ENCODE results near the gene TMEM174.

The TMEM174 gene, protein sequence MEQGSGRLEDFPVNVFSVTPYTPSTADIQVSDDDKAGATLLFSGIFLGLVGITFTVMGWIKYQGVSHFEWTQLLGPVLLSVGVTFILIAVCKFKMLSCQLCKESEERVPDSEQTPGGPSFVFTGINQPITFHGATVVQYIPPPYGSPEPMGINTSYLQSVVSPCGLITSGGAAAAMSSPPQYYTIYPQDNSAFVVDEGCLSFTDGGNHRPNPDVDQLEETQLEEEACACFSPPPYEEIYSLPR

DNA sequence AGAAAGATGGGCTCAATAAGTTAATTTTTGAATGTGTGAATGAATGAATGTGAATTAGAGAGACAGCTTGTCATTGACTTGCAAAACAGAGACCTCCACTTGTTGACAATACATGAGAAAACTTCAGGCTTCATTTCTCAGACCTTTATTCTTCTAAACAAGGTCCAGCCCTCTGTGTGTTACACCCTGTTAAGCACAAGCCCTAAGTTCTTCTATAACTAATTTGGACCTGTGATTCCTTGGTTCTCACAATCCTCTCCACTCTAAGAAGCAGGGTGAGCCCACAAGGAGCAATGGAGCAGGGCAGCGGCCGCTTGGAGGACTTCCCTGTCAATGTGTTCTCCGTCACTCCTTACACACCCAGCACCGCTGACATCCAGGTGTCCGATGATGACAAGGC is at the start of gene TMEM174:
Gene TMEM174, plus strand, starts transcription at position 243 of the 400 bp plus-strand sequence. Its CDS starts 51 bp downstream, at position 294.
- no peak for DNase-seq (ENCODE audit: extremely low read depth, low read depth)
- TF ChIP-seq CTCF (IDR thresholded peaks at IDR 0.05; ENCODE audit: low read depth, low read length): no peak

- DNase-seq (ENCODE audit: extremely low read depth, low read depth): no peak
- TF ChIP-seq CTCF (IDR thresholded peaks at IDR 0.05; ENCODE audit: low read depth, low read length): no peak
These were observed 47.7 kb upstream of the TMEM174 start for GRCh38 chr5:73125289-73125688.

DNA sequence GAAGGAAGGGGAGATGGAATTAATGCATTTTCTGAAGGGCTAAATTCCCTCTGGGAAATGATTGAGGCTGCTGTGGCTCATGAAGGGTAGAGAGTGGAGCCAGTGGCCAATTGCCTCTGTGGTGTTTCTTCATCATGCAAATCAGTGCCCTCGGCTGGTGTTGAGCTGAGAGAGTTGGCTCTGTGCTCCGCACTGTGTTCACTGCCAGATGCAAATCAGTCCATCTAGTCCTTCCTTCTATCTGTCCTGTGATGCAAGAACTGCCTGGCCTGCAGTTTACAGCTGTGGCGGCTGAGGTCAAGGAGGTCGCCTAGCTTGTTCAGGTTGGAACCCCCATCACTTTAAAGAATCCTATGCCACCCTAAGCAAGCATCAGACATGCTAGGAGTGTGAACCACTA is 46.6 kb upstream of the TMEM174 start:
- no peak for TF ChIP-seq CTCF (IDR thresholded peaks at IDR 0.05; ENCODE audit: low read depth, low read length)
- DNase-seq (ENCODE audit: extremely low read depth, low read depth): no peak

- DNase-seq (ENCODE audit: extremely low read depth, low read depth): no peak
- no peak for TF ChIP-seq CTCF (IDR thresholded peaks at IDR 0.05; ENCODE audit: low read depth, low read length)
These were observed 46.0 kb upstream of the TMEM174 start for GRCh38 chr5:73126957-73127356.

DNA sequence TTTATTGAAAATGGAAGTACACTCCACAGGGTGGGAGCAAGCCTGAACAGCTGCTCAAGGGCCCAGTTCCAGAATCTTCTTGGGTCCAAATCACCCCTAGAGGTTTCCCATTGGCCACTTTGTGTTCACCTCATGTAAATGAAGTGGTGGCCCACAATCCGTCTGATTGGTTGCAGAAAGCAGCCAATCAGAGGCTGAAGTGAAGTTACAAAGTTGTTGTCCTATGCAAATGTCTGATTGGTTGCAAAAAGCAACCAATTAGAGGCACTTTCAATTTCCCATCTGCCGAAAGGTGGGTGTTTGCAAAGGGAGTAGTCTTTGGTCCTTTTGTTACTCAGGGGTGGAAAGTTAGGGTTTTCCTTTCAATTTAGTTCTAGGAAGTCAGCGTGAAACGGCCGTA is 43.9 kb upstream of the TMEM174 start:
- TF ChIP-seq CTCF (IDR thresholded peaks at IDR 0.05; ENCODE audit: low read depth, low read length): no peak

GRCh38 chr5:73130811-73131210 is 42.2 kb upstream of the TMEM174 start:
- TF ChIP-seq CTCF (IDR thresholded peaks at IDR 0.05; ENCODE audit: low read depth, low read length): no peak
- DNase-seq (ENCODE audit: extremely low read depth, low read depth): no peak

More for the DNA sequence above, 43.9 kb upstream of the TMEM174 start:
- DNase-seq (ENCODE audit: extremely low read depth, low read depth): no peak

DNA sequence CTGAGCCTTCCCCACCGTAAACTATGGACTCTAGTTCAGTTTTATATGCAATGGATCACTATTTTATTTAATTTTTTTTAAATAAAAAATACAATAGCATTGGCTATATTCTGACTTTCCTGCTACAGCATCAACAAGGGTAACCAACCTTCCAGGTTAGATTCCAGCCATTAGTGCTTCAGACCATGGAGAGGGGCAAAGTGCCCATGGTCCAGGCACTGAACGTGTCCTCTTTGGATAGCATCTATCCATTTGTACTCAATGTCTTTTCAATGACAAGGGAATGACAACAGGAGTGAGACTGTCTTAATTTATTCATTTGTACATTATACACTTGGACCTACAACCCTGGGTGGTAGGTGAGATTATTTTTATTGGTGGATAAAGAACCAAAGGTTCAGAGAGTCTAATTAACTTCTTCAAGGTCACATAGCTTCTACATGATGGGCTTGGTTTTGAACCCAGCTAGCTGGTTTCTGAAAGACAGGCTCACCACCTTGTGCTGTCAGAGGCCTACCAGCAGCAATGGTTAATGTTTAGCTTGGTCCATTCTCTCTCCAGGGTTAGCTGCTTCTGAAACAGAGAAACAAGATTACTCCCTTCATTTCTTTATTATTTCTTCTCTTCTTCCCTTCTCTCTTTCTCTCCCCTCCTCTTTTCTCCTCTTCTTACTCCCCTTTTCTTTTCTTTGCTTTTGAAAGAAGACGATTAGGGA is 41.1 kb upstream of the TMEM174 start:
- no peak for TF ChIP-seq CTCF (IDR thresholded peaks at IDR 0.05; ENCODE audit: low read depth, low read length)
- no peak for DNase-seq (ENCODE audit: extremely low read depth, low read depth)

Data from AG09319 (cell line).